Nephron progenitor cell (in vitro differentiated cells): Measurements from ENCODE around the gene PCGF1.
A peak's percentile ranks its signal among the peaks of the same experiment; 100 is the strongest.

Source experiments
- DNase-seq: peaks from one replicate; pipeline ENCODE4 v3.0.0; 2021
- H3K27ac Mint-ChIP-seq: 2 replicates; pipeline ENCODE4 v1.8.0; 2021; ENCODE audit warnings: mild to moderate bottlenecking, moderate library complexity, mixed read lengths
- H3K27me3 Mint-ChIP-seq: 2 replicates; pipeline ENCODE4 v1.8.0; 2021; ENCODE audit warnings: mild to moderate bottlenecking, low read depth, mixed read lengths; ENCODE audit not compliant: poor library complexity
- H3K36me3 Mint-ChIP-seq: 2 replicates; pipeline ENCODE4 v1.8.0; 2021; ENCODE audit warnings: low read depth, mixed read lengths
- H3K4me1 Mint-ChIP-seq: 2 replicates; pipeline ENCODE4 v1.8.0; 2021; ENCODE audit warnings: mixed read lengths
- H3K4me3 Mint-ChIP-seq: 2 replicates; pipeline ENCODE4 v1.8.0; 2021; ENCODE audit warnings: mild to moderate bottlenecking, moderate library complexity, mixed read lengths
- H3K9me3 Mint-ChIP-seq: 2 replicates; pipeline ENCODE4 v1.8.0; 2021; ENCODE audit warnings: mild to moderate bottlenecking, moderate library complexity, mixed read lengths
- CTCF ChIP-seq: fragments of 200-600 bp; sonication (generic); IDR thresholded peaks from 2 replicates; pipeline ENCODE4 v1.5.0; 2021; ENCODE audit warnings: antibody characterized with exemption

The PCGF1 gene

DNA sequence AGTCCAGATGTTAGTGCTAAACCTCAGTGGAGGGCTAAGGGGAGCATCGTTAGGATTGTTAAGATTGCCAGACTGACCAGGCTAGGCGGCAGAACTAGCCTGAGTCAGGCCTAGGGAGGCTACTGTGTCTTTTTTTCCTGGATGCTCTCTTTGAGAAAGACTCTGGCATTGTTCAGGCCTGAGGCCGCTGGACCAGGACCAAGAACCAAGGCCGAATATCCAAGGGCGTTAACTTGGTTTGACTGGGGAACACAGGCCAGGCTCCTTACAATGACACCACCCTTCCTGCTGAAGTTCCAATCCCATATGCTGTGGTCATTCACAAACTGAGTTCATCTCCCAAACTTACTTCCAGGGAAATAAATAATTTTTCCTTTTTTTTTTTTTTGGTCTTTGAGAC is 32.8 kb upstream of the PCGF1 start:
- TF ChIP-seq CTCF, result no peak
- Mint-ChIP-seq H3K27ac (no peak overlapping the region), H3K27me3 (peaks cover 9% of the 10 kb centered on the region), H3K4me3 (no peak overlapping the region), H3K4me1 (peaks cover 13% of the 10 kb centered on the region), H3K9me3 (no peaks in the 10 kb centered on the region), H3K36me3 (peaks cover 23% of the 10 kb centered on the region)
- DNase-seq, result no peak

DNA sequence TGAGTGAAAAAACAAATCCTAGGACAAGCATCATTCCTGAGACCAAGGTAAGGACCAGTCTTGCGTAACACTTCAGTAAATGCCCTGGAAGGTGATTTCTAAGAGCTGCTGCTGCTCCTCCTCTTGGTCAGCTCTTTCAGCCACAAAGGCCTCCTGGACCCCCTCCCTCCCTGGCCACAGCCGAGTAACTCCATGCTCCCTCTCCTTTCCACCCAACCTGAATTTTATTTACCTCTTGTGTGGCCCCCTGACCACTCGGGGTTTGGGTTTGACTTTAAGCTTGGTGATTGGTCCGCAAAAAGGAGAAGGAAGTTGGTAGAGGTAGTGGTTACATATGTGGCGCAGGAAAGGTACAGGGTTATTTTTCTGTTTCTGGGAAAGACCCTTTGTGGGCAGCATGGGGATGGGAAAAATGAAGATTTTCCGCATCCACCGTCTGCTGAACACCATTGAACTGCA is 31.4 kb upstream of the PCGF1 start:
- no peak overlapping the region for H3K27ac Mint-ChIP-seq
- H3K4me3 Mint-ChIP-seq, result no peak overlapping the region
- peaks cover 3% of the 10 kb centered on the region for H3K27me3 Mint-ChIP-seq
- TF ChIP-seq CTCF, result no peak
- peaks cover 13% of the 10 kb centered on the region for H3K4me1 Mint-ChIP-seq
- peaks cover 21% of the 10 kb centered on the region for H3K36me3 Mint-ChIP-seq
- DNase-seq, result no peak
- no peaks in the 10 kb centered on the region for H3K9me3 Mint-ChIP-seq

DNA sequence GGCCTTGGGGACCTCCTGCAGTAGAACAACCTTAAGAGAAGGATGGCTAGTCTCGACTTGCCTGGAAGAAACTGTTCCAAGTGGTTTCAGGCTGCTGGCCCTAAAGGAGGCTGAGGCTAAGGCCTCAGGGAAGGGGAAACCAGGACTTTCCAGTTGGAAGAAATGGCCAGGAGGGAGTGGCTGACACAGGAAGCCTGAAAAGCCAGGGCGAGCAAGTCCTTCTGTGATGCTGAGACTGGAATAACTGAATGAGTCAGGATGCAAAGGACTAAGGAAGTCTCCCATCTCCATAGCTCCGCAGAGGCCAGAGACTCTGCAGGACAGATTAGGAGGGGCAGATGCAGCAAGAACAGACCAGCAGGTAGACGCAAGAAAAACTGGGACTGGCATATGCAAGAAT is 29.6 kb upstream of the PCGF1 start:
- Mint-ChIP-seq H3K4me1 (peaks cover 15% of the 10 kb centered on the region), H3K36me3 (peaks cover 22% of the 10 kb centered on the region), H3K27ac (no peak overlapping the region), H3K27me3 (peaks cover 3% of the 10 kb centered on the region), H3K4me3 (no peak overlapping the region), H3K9me3 (no peaks in the 10 kb centered on the region)
- DNase-seq, result no peak
- no peak for TF ChIP-seq CTCF

DNA sequence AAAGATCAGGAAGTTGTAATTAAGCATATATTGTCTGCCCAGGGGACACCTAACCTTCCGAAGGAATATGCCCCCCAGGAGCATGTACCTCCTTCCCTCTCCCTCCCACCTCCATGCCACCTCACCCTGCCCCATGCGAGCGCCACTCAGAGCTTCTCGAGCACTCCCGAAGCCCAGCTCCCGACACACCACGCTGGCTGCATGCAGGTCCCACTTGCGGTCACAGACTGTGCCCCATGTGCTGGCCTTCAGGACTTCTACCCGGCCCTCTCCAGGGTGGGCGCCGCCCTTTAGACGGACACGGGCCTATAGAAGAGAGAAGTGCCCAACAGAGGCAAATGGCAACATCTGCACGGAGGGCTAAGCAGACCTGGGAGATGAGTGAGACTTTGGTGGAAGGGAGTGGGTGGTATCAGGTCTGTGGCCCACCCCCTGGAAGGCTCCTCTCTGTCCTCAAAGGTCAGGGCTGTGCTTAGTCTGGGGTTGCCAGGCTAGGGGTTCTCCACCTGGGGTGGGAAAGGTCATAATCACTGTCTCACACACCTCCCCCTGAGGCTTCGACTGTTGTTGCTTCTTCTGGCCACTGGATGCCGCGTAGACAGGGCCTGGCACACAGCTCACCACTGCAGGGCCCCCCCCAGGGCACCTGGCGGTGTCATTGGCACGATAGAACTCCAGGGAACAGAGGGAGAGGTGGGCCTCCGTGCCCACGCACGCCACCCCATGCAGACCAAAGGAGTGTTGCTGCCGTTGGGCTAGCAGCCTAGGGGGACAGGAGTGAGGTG is 28.9 kb upstream of the PCGF1 start:
- DNase-seq, result no peak
- H3K27ac Mint-ChIP-seq, result no peak overlapping the region
- H3K4me3 Mint-ChIP-seq, result no peak overlapping the region
- peaks cover 20% of the 10 kb centered on the region for H3K4me1 Mint-ChIP-seq
- no peak for TF ChIP-seq CTCF
- H3K36me3 Mint-ChIP-seq, result peaks cover 23% of the 10 kb centered on the region
- no peaks in the 10 kb centered on the region for H3K9me3 Mint-ChIP-seq
- H3K27me3 Mint-ChIP-seq, result peaks cover 3% of the 10 kb centered on the region

DNA sequence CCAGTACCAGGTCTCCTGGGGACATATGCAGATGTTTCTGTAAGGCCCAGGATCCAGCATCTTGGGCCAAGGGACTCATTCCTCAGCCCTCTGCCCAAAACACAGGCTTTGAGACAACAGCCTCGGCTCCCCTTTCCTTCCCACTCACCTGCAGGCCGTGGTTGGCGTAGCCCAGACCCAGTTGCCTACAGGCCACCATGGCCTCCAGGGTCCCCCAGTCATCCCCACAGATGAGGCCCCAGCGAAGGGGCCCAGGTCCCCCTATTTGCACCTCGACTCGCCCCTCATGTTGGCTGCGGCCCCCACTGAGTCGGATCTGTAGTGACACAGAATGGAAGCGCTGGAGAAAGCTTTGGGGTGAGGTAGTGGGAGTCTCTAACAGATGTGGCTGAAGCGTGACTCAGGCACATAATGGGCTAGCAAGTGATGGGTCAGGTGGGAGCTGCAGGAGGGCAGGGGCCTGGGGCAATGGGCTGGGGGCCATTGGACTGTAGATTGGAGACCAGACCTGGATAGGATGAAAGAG is 28.0 kb upstream of the PCGF1 start:
- TF ChIP-seq CTCF, result no peak
- no peak for DNase-seq
- peaks cover 3% of the 10 kb centered on the region for H3K27me3 Mint-ChIP-seq
- H3K4me1 Mint-ChIP-seq, result peaks cover 29% of the 10 kb centered on the region
- no peaks in the 10 kb centered on the region for H3K9me3 Mint-ChIP-seq
- no peak overlapping the region for H3K4me3 Mint-ChIP-seq
- no peak overlapping the region for H3K27ac Mint-ChIP-seq
- peaks cover 22% of the 10 kb centered on the region for H3K36me3 Mint-ChIP-seq

- TF ChIP-seq CTCF, result no peak
- H3K4me3 Mint-ChIP-seq, result no peak overlapping the region
- H3K4me1 Mint-ChIP-seq, result peaks cover 31% of the 10 kb centered on the region
- no peak for DNase-seq
- H3K27ac Mint-ChIP-seq, result peak overlapping the region; percentile 68
- no peaks in the 10 kb centered on the region for H3K9me3 Mint-ChIP-seq
- peaks cover 3% of the 10 kb centered on the region for H3K27me3 Mint-ChIP-seq
- peaks cover 22% of the 10 kb centered on the region for H3K36me3 Mint-ChIP-seq
Observed at GRCh38 chr2:74534411-74534810, 26.9 kb upstream of the PCGF1 start.
